Daoy (cell line): Measurements from ENCODE around the gene INHBE. TPM values are rescaled to one million over a fixed set of nuclear protein-coding genes. Genes with fewer than 3 reads are reported as not detected.
"Not testable (repeated sequence)": the region's sequence is repeated elsewhere in the genome, so short reads cannot be mapped to it uniquely, and the experiment has no call there.

Experiments
- DNase-seq: peaks from one replicate; pipeline ENCODE4 v3.0.0-alpha.2; 2015; ENCODE audit warnings: low read depth
- total RNA-seq: library from RNA; depleted of rRNA; stranded (reverse); fragments of >200 nt; shearing (Covaris generic); gene quantifications from 2 replicates; pipeline ENCODE4 v1.2.3, GENCODE V29; 2014; rRNA removed

Gene INHBE
- total RNA-seq, 1 experiment from 2014 or later, result 0.80 TPM

- DNase-seq, result no peak
Observed at GRCh38 chr12:57496822-57497221, 41.7 kb downstream of the INHBE start.

GRCh38 chr12:57497223-57498131 lies 42.4 kb downstream of the INHBE start:
- DNase-seq, result no peak

- no peak for DNase-seq
Observed at GRCh38 chr12:57498132-57498502, 43.0 kb downstream of the INHBE start.

DNA sequence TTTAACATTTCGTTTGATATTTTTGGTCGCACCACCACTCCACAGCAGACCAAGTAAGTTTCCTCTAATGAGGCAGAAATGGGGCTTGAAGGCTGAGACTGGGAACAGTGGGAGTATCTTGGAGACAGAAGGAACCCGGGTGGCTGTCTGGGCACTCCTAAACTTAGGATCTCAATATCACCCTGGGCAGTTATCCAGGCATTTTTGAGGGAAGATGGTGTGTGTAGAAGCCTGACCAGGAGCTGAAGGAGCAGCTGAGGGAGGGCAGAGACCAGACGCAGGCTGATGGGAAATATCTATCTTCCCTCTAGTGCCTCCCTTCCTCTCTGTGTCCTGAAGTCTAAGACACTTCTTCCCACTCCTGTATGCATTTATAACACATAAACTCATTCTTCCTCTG lies 43.5 kb downstream of the INHBE start:
- no peak for DNase-seq

DNA sequence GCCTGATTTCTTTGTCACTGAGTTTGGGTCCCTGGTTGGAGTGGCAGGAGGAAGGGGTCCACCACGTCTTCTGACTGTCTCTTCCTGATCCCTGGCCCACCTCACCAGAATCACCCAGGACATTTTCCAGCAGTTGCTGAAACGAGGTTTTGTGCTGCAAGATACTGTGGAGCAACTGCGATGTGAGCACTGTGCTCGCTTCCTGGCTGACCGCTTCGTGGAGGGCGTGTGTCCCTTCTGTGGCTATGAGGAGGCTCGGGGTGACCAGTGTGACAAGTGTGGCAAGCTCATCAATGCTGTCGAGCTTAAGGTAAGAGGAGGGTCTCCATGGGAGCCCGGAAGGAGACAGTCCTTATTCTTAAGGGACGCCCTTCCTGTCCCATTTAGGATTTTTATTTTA lies 45.1 kb downstream of the INHBE start:
- no peak for DNase-seq

GRCh38 chr12:57502311-57502969 lies 47.3 kb downstream of the INHBE start:
- DNase-seq, result not testable (repeated sequence)

DNA sequence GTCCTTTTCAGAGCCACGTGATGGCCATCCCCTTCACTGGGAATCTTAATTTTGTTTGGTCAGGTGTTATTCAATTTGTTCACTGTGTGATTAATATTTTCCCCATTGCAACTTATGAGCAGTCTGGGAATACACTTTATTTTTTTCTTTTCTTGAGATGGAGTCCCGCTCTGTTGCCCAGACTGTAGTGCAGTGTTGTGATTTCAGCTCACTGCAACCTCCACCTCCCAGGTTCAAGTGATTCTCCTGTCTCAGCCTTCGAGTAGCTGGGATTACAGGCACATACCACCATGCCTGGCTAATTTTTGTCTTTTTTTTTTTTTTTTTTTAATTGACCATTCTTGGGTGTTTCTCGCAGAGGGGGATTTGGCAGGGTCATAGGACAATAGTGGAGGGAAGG lies 51.4 kb downstream of the INHBE start:
- DNase-seq, result not testable (repeated sequence)

Other genes starting within 250 kb of the INHBE start
- gene NXPH4, start 238.5 kb upstream of the INHBE start, total RNA-seq, result 0.33 and 1.7 TPM in 2 replicates
- 196 and 236 TPM in 2 replicates for gene SHMT2, start 225.6 kb upstream of the INHBE start, total RNA-seq
- 0.69 TPM in 1 of 2 replicates, not detected in the other for gene STAC3, start 204.1 kb upstream of the INHBE start, total RNA-seq
- 8.9 and 11.3 TPM in 2 replicates for gene R3HDM2, start 24.3 kb upstream of the INHBE start, total RNA-seq
- gene INHBC, start 20.5 kb upstream of the INHBE start, total RNA-seq, result not detected in 2 replicates
- gene GLI1, start 4.5 kb downstream of the INHBE start, total RNA-seq, result 0.57 and 2.1 TPM in 2 replicates
- gene ARHGAP9, start 24.6 kb downstream of the INHBE start, total RNA-seq, result 0.51 TPM in 1 of 2 replicates, not detected in the other
- gene MARS1, start 32.8 kb downstream of the INHBE start, total RNA-seq, result 120 and 177 TPM in 2 replicates
- 9.4 and 11.3 TPM in 2 replicates for gene DDIT3, start 65.2 kb downstream of the INHBE start, total RNA-seq
- gene MBD6, start 67.5 kb downstream of the INHBE start, total RNA-seq, result 0.57 and 0.91 TPM in 2 replicates
- gene DCTN2, start 91.9 kb downstream of the INHBE start, total RNA-seq, result 108 and 118 TPM in 2 replicates
- 0.69 and 1.0 TPM in 2 replicates for gene KIF5A, start 94.7 kb downstream of the INHBE start, total RNA-seq
- 35.2 and 44.9 TPM in 2 replicates for gene PIP4K2C, start 135.9 kb downstream of the INHBE start, total RNA-seq
- gene DTX3, start 149.5 kb downstream of the INHBE start, total RNA-seq, result 12.3 and 12.7 TPM in 2 replicates
- gene ARHGEF25, start 156.1 kb downstream of the INHBE start, total RNA-seq, result 0.95 and 5.6 TPM in 2 replicates
- 36.5 and 60.9 TPM in 2 replicates for gene B4GALNT1, start 177.9 kb downstream of the INHBE start, total RNA-seq
- gene OS9, start 238.8 kb downstream of the INHBE start, total RNA-seq, result 262 and 383 TPM in 2 replicates